Vagina (tissue), 2 donors: Measurements from ENCODE around the gene ZNF776.
"Not testable (repeated sequence)": the region's sequence is repeated elsewhere in the genome, so short reads cannot be mapped to it uniquely, and the experiment has no call there.

ENCODE experiments used
- POLR2A ChIP-seq, 2 donors: fragments of 450-650 bp; IDR thresholded peaks; one replicate each; pipeline ENCODE4 v1.6.1; 2017; ENCODE audit warnings: antibody characterized with exemption in 2 of 2, mild to moderate bottlenecking in 2 of 2, moderate library complexity in 2 of 2
- TF ChIP-seq, protein P1 (sequence below), 3 experiments: fragments of 450-650 bp in 2 of 3; fragments of 200-600 bp in 1 of 3; sonication (generic) in 1 of 3; IDR thresholded peaks; one replicate each; pipeline ENCODE4 v1.5.1; 2017 to 2019; ENCODE audit warnings: antibody characterized with exemption in 3 of 3, mild to moderate bottlenecking in 2 of 3, moderate library complexity in 2 of 3

GRCh38 chr19:57738770-57739169, 7.8 kb upstream of the ZNF776 start:
- TF ChIP-seq, protein P1, sequence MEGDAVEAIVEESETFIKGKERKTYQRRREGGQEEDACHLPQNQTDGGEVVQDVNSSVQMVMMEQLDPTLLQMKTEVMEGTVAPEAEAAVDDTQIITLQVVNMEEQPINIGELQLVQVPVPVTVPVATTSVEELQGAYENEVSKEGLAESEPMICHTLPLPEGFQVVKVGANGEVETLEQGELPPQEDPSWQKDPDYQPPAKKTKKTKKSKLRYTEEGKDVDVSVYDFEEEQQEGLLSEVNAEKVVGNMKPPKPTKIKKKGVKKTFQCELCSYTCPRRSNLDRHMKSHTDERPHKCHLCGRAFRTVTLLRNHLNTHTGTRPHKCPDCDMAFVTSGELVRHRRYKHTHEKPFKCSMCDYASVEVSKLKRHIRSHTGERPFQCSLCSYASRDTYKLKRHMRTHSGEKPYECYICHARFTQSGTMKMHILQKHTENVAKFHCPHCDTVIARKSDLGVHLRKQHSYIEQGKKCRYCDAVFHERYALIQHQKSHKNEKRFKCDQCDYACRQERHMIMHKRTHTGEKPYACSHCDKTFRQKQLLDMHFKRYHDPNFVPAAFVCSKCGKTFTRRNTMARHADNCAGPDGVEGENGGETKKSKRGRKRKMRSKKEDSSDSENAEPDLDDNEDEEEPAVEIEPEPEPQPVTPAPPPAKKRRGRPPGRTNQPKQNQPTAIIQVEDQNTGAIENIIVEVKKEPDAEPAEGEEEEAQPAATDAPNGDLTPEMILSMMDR (IDR thresholded peaks at IDR 0.05): not testable (repeated sequence)
- not testable (repeated sequence) for TF ChIP-seq POLR2A (IDR thresholded peaks at IDR 0.05)
